ENCODE measurements around the gene C2orf80.

DNA sequence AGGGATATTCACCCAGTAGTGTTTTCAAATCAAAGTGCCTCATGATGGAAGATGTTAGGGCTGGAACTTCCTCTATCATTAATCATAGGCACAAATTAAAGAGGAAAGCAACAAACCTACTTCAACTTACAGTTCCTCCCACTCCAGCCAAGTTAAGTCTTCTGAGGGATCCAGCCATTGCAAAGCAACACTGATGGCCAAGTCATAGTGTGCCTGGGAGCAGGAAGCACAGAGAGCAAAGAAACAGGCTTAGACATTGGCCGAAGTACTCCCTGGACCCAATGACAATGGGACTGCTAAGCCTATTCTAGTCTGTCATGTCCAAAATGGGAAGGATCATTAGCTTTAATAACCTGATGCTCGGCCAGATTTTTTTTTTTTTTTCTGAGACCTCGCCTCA lies 7.0 kb downstream of the C2orf80 start:
- TF ChIP-seq CAMTA2 (CRISPR knock-in tag; conservative IDR thresholded peaks at IDR 0.05) (no peak), ILF3 (IDR thresholded peaks at IDR 0.05; ENCODE audit: borderline replicate concordance) (no peak), HMG20B (CRISPR knock-in tag; IDR thresholded peaks at IDR 0.05) (no peak), LARP7 (IDR thresholded peaks at IDR 0.05) (no peak), NR2F6 (CRISPR knock-in tag; IDR thresholded peaks at IDR 0.05) (no peak)
- TF ChIP-seq, protein P1, sequence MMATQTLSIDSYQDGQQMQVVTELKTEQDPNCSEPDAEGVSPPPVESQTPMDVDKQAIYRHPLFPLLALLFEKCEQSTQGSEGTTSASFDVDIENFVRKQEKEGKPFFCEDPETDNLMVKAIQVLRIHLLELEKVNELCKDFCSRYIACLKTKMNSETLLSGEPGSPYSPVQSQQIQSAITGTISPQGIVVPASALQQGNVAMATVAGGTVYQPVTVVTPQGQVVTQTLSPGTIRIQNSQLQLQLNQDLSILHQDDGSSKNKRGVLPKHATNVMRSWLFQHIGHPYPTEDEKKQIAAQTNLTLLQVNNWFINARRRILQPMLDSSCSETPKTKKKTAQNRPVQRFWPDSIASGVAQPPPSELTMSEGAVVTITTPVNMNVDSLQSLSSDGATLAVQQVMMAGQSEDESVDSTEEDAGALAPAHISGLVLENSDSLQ (IDR thresholded peaks at IDR 0.05) = no peak
- TF ChIP-seq, protein P2, sequence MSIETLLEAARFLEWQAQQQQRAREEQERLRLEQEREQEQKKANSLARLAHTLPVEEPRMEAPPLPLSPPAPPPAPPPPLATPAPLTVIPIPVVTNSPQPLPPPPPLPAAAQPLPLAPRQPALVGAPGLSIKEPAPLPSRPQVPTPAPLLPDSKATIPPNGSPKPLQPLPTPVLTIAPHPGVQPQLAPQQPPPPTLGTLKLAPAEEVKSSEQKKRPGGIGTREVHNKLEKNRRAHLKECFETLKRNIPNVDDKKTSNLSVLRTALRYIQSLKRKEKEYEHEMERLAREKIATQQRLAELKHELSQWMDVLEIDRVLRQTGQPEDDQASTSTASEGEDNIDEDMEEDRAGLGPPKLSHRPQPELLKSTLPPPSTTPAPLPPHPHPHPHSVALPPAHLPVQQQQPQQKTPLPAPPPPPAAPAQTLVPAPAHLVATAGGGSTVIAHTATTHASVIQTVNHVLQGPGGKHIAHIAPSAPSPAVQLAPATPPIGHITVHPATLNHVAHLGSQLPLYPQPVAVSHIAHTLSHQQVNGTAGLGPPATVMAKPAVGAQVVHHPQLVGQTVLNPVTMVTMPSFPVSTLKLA (conservative IDR thresholded peaks at IDR 0.05) = no peak

All from K562 (cell line).